Measurements from ENCODE around the gene CFLAR. TPM values are rescaled to one million over a fixed set of nuclear protein-coding genes. Genes with fewer than 3 reads are reported as not detected.
A peak's percentile ranks its signal among the peaks of the same experiment; 100 is the strongest.

Gene CFLAR
- total RNA-seq, 1 donor from 2014 or later, result 241 TPM

DNA sequence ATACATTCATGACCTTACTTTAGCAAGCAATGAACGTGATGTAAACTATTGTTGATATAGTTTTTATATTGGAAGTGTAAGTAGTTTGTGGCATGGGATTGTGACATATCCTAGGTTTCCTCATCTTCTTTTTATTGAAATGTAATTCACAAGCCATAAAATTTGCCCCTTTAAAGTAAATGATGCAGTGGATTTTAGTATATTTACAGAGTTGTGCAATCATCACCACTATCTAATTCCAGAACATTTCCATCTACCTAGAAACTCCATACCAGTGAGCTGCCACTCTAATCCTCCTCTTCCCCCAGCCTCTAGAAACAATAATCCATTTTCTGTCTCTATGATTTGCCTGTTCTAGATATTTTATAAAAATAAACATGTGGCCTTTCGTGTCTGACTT, 56.3 kb downstream of the CFLAR start:
- Mint-ChIP-seq H3K9me3 (ENCODE audit: unreplicated experiment) (no peaks in the 10 kb centered on the region), H3K4me1 (ENCODE audit: unreplicated experiment) (peaks cover 20% of the 10 kb centered on the region), H3K36me3 (ENCODE audit: low read depth, unreplicated experiment) (peaks cover 15% of the 10 kb centered on the region), H3K4me3 (ENCODE audit: unreplicated experiment) (no peak overlapping the region), H3K27ac (ENCODE audit: unreplicated experiment) (no peak overlapping the region), H3K27me3 (ENCODE audit: unreplicated experiment) (peaks cover 20% of the 10 kb centered on the region)
- DNase-seq (ENCODE audit: low spot score), result no peak
- TF ChIP-seq, protein P1, sequence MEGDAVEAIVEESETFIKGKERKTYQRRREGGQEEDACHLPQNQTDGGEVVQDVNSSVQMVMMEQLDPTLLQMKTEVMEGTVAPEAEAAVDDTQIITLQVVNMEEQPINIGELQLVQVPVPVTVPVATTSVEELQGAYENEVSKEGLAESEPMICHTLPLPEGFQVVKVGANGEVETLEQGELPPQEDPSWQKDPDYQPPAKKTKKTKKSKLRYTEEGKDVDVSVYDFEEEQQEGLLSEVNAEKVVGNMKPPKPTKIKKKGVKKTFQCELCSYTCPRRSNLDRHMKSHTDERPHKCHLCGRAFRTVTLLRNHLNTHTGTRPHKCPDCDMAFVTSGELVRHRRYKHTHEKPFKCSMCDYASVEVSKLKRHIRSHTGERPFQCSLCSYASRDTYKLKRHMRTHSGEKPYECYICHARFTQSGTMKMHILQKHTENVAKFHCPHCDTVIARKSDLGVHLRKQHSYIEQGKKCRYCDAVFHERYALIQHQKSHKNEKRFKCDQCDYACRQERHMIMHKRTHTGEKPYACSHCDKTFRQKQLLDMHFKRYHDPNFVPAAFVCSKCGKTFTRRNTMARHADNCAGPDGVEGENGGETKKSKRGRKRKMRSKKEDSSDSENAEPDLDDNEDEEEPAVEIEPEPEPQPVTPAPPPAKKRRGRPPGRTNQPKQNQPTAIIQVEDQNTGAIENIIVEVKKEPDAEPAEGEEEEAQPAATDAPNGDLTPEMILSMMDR (IDR thresholded peaks at IDR 0.05; ENCODE audit: unreplicated experiment), result no peak

DNA sequence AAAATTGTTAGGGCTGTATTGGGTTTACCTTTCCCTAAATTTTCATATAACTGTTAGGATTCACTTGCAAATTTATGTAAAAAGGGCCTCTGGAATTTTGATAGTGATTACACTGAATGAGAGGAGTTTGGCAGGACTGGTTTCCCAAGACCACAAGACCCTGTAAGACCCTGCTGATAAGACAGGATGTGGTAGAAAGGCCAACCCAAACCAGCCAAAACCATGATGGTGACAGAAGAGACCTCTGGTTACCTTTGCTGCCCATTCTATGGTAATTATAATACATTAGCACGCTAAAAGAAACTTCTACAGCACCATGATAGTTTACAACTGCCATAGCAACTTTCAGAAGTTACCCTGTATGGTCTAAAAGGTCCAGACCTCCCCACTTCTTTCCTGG, 58.7 kb downstream of the CFLAR start:
- no peak overlapping the region for H3K27ac Mint-ChIP-seq (ENCODE audit: unreplicated experiment)
- DNase-seq (ENCODE audit: low spot score), result no peak
- no peak overlapping the region for H3K4me3 Mint-ChIP-seq (ENCODE audit: unreplicated experiment)
- no peaks in the 10 kb centered on the region for H3K9me3 Mint-ChIP-seq (ENCODE audit: unreplicated experiment)
- TF ChIP-seq, protein P1 (IDR thresholded peaks at IDR 0.05; ENCODE audit: unreplicated experiment), result no peak
- H3K27me3 Mint-ChIP-seq (ENCODE audit: unreplicated experiment), result peaks cover 14% of the 10 kb centered on the region
- peaks cover 14% of the 10 kb centered on the region for H3K36me3 Mint-ChIP-seq (ENCODE audit: low read depth, unreplicated experiment)
- peaks cover 13% of the 10 kb centered on the region for H3K4me1 Mint-ChIP-seq (ENCODE audit: unreplicated experiment)

DNA sequence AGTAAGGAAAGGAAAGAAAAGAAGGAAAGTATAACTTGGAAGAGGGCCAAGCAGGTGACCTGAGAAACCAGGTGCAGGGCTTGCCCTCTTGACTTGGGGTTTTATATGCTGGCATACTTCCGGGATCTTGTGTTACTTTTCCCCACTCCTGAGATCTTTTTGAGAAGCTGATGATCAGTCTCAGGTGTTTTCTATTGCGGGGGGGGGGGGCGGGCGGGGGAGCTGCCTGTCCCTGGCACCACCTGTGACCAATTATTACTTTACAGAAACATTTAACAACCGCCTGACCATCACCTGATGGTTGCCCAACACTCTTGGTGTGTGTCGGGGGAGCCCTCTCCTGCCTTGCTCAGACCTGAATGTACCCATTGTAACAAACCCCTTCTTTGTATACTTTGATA, 60.1 kb downstream of the CFLAR start:
- Mint-ChIP-seq H3K27ac (ENCODE audit: unreplicated experiment) (no peak overlapping the region), H3K9me3 (ENCODE audit: unreplicated experiment) (no peaks in the 10 kb centered on the region), H3K4me1 (ENCODE audit: unreplicated experiment) (peaks cover 4% of the 10 kb centered on the region), H3K4me3 (ENCODE audit: unreplicated experiment) (no peak overlapping the region), H3K27me3 (ENCODE audit: unreplicated experiment) (peaks cover 12% of the 10 kb centered on the region), H3K36me3 (ENCODE audit: low read depth, unreplicated experiment) (peaks cover 18% of the 10 kb centered on the region)
- no peak for DNase-seq (ENCODE audit: low spot score)
- TF ChIP-seq, protein P1 (IDR thresholded peaks at IDR 0.05; ENCODE audit: unreplicated experiment), result no peak

DNA sequence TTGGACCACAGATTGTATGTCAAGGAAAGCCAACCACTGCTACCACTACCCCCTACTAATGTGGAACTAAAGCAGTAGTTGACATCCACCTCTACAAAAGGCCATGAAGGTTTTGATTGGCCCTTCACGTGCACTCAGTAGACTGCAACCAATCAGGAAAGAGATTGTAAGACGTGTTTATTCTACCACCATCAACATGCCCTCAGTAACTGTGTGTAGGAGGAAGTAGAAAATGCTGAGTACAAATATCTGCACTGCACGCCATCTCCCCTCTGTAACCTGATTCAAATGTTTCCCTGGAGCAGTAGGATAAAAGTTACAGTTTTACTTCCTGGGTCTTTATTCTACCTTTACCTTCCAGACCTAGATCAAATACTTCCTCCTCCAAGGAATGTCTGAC, 64.0 kb downstream of the CFLAR start:
- TF ChIP-seq, protein P1 (IDR thresholded peaks at IDR 0.05; ENCODE audit: unreplicated experiment), result no peak
- peaks cover 10% of the 10 kb centered on the region for H3K27me3 Mint-ChIP-seq (ENCODE audit: unreplicated experiment)
- no peaks in the 10 kb centered on the region for H3K9me3 Mint-ChIP-seq (ENCODE audit: unreplicated experiment)
- H3K4me3 Mint-ChIP-seq (ENCODE audit: unreplicated experiment), result peak overlapping the region; percentile 53
- peaks cover 18% of the 10 kb centered on the region for H3K36me3 Mint-ChIP-seq (ENCODE audit: low read depth, unreplicated experiment)
- no peak for DNase-seq (ENCODE audit: low spot score)
- H3K27ac Mint-ChIP-seq (ENCODE audit: unreplicated experiment), result no peak overlapping the region
- H3K4me1 Mint-ChIP-seq (ENCODE audit: unreplicated experiment), result peaks cover 14% of the 10 kb centered on the region

DNA sequence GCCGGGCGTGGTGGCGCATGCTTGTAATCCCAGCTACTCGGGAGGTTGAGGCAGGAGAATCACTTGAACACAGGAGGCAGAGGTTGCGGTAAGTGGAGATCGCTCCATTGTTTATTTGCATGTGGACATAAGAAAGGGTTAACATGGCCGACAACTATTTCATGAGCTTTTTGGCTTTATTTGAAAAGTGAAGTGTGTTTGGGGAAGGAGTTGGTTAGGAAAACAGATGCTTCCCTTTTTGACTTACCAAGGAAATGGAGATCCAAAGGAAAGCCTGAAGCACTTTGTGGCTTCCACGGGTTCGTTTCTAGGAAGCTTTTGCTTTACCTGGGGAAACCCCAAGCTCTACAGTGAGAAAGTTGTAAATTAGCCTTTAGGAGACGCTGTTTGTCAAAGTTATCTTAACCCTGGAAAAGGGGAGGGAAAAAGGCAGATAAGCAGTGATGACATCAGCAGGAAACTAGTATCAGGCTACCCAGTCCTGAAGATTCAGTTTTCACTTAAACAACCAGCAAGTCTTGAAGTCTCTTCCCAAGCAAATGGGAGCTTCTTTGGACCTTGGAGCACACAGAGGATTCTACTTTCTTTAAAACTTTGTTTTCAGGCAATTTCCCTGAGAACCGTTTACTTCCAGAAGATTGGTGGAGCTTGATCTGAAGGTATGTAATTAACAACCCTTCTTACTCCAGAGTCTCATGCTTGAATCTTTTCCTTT, 66.8 kb downstream of the CFLAR start, which contains the start of gene CASP10:
Gene CASP10, plus strand, starts transcription at position 492 of the 715 bp plus-strand sequence. CDS start 2,637 bp downstream, outside the sequence.
- TF ChIP-seq, protein P1 (IDR thresholded peaks at IDR 0.05; ENCODE audit: unreplicated experiment), result no peak
- peaks cover 2% of the 10 kb centered on the region for H3K27me3 Mint-ChIP-seq (ENCODE audit: unreplicated experiment)
- peaks cover 29% of the 10 kb centered on the region for H3K4me1 Mint-ChIP-seq (ENCODE audit: unreplicated experiment)
- DNase-seq (ENCODE audit: low spot score), result peak; percentile 31
- peak within 1 kb of the TSS; percentile 94 for H3K4me3 Mint-ChIP-seq (ENCODE audit: unreplicated experiment)
- H3K27ac Mint-ChIP-seq (ENCODE audit: unreplicated experiment), result peak within 1 kb of the TSS; percentile 95
- no peaks in the 10 kb centered on the region for H3K9me3 Mint-ChIP-seq (ENCODE audit: unreplicated experiment)
- peaks cover 35% of the 10 kb centered on the region for H3K36me3 Mint-ChIP-seq (ENCODE audit: low read depth, unreplicated experiment)
